Vagina (tissue), 2 donors: ENCODE results near the gene JAGN1.

Experiments
- POLR2A ChIP-seq, 2 donors: fragments of 450-650 bp; IDR thresholded peaks; one replicate each; pipeline ENCODE4 v1.6.1; 2017; ENCODE audit warnings: antibody characterized with exemption in 2 of 2, mild to moderate bottlenecking in 2 of 2, moderate library complexity in 2 of 2
- POLR2AphosphoS5 ChIP-seq, 2 donors: sonication (generic); formaldehyde crosslinking; IDR thresholded peaks; one replicate each; pipeline ENCODE4 v1.9.0; 2017; ENCODE audit warnings: antibody characterized with exemption in 2 of 2, mild to moderate bottlenecking in 2 of 2, low read depth in 1 of 2; ENCODE audit not compliant: insufficient read depth in 1 of 2
- TF ChIP-seq, protein P1 (sequence below), 3 experiments: fragments of 450-650 bp in 2 of 3; fragments of 200-600 bp in 1 of 3; sonication (generic) in 1 of 3; IDR thresholded peaks; one replicate each; pipeline ENCODE4 v1.5.1; 2017 to 2019; ENCODE audit warnings: antibody characterized with exemption in 3 of 3, mild to moderate bottlenecking in 2 of 3, moderate library complexity in 2 of 3

DNA sequence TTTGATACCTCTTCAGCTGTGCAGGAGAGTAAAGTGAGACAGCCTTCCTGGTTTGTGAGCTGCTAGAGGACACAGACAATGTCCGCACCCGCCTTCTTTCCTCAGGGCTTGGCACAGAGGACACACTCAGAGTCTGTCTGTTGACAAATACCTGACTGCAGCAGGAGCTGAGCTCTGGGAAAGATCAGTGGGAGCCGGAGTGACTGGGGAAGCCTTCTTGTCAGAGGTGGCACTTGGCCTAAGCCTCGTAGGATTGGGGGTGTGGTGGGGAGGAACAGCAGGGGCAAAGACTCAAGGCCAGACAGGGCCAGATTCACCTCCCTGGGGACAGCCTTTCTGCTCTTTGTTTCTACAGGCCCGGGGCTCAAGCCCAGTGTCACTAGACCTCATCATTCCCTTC, 23.2 kb downstream of the JAGN1 start:
- TF ChIP-seq, protein P1, sequence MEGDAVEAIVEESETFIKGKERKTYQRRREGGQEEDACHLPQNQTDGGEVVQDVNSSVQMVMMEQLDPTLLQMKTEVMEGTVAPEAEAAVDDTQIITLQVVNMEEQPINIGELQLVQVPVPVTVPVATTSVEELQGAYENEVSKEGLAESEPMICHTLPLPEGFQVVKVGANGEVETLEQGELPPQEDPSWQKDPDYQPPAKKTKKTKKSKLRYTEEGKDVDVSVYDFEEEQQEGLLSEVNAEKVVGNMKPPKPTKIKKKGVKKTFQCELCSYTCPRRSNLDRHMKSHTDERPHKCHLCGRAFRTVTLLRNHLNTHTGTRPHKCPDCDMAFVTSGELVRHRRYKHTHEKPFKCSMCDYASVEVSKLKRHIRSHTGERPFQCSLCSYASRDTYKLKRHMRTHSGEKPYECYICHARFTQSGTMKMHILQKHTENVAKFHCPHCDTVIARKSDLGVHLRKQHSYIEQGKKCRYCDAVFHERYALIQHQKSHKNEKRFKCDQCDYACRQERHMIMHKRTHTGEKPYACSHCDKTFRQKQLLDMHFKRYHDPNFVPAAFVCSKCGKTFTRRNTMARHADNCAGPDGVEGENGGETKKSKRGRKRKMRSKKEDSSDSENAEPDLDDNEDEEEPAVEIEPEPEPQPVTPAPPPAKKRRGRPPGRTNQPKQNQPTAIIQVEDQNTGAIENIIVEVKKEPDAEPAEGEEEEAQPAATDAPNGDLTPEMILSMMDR (IDR thresholded peaks at IDR 0.05), result no peak
- no peak for TF ChIP-seq POLR2A (IDR thresholded peaks at IDR 0.05)
- no peak for TF ChIP-seq POLR2AphosphoS5 (IDR thresholded peaks at IDR 0.05; ENCODE audit: insufficient read depth in 1 of 2, low read depth in 1 of 2)
